NCI-H510A (cell line): ENCODE results near the gene FNDC7.
A peak's percentile ranks its signal among the peaks of the same experiment; 100 is the strongest.
"Not testable (repeated sequence)": the region's sequence is repeated elsewhere in the genome, so short reads cannot be mapped to it uniquely, and the experiment has no call there.

Experiments used
- DNase-seq: peaks from one replicate; lab custom pipeline; 2025; lab: John Stamatoyannopoulos, UW

Gene FNDC7

GRCh38 chr1:108712606-108713150, at the start of gene FNDC7:
Gene FNDC7, plus strand, starts transcription at chr1:108712908. Its CDS starts 26 bp downstream, at chr1:108712934.
- DNase-seq, result no peak

GRCh38 chr1:108663074-108663473, 49.6 kb upstream of the FNDC7 start:
- no peak for DNase-seq

GRCh38 chr1:108664481-108664880, 48.2 kb upstream of the FNDC7 start:
- DNase-seq, result no peak

- DNase-seq, result no peak
Observed at GRCh38 chr1:108665067-108665466, 47.6 kb upstream of the FNDC7 start.

GRCh38 chr1:108665771-108666170, 46.9 kb upstream of the FNDC7 start:
- no peak for DNase-seq

GRCh38 chr1:108667422-108667821, 45.3 kb upstream of the FNDC7 start:
- DNase-seq, result not testable (repeated sequence)

- DNase-seq, result no peak
Observed at GRCh38 chr1:108668777-108669176, 43.9 kb upstream of the FNDC7 start.

GRCh38 chr1:108669679-108670078, 43.0 kb upstream of the FNDC7 start:
- no peak for DNase-seq

GRCh38 chr1:108670131-108670773, 42.5 kb upstream of the FNDC7 start:
- DNase-seq, result no peak

- DNase-seq, result no peak
Observed at GRCh38 chr1:108671143-108671542, 41.6 kb upstream of the FNDC7 start.

GRCh38 chr1:108678706-108679105, 34.0 kb upstream of the FNDC7 start:
- DNase-seq, result no peak

GRCh38 chr1:108679586-108680213, 33.0 kb upstream of the FNDC7 start:
- no peak for DNase-seq

- DNase-seq, result not testable (repeated sequence)
Observed at GRCh38 chr1:108681701-108682100, 31.0 kb upstream of the FNDC7 start.

- DNase-seq, result no peak
Observed at GRCh38 chr1:108685529-108685928, 27.2 kb upstream of the FNDC7 start.

- DNase-seq, result no peak
Observed at GRCh38 chr1:108686614-108687313, 25.9 kb upstream of the FNDC7 start.

- DNase-seq, result no peak
Observed at GRCh38 chr1:108691128-108691941, 21.4 kb upstream of the FNDC7 start.

- DNase-seq, result peak; percentile 89
Observed at GRCh38 chr1:108691942-108692723, 20.6 kb upstream of the FNDC7 start, which contains the start of gene PRPF38B. Gene PRPF38B, plus strand, starts transcription at chr1:108692310. Its CDS starts 282 bp downstream, at chr1:108692592.

- peak; percentile 37 for DNase-seq
Observed at GRCh38 chr1:108692724-108693655, 19.7 kb upstream of the FNDC7 start.

GRCh38 chr1:108695535-108695934, 17.2 kb upstream of the FNDC7 start:
- no peak for DNase-seq
